Loucy (cell line): ENCODE measurements around the gene TEX26.

Source experiments
- H2AFZ ChIP-seq: fragments of 200-600 bp; sonication (generic); 2 replicates; pipeline ENCODE4 v1.6.0; 2016; ENCODE audit warnings: antibody characterized with exemption, mild to moderate bottlenecking, low read length, moderate library complexity
- H3F3A ChIP-seq: fragments of 200-600 bp; 2 replicates; pipeline ENCODE4 v1.6.0; 2016; ENCODE audit warnings: antibody characterized with exemption, low read depth, mild to moderate bottlenecking
- H3K27me3 ChIP-seq: fragments of 200-600 bp; sonication (generic); 2 replicates; pipeline ENCODE4 v1.6.1; 2014; ENCODE audit warnings: low read length, mild to moderate bottlenecking; ENCODE audit not compliant: insufficient read depth, poor library complexity, severe bottlenecking
- H3K36me3 ChIP-seq: fragments of 200-600 bp; sonication (generic); 2 replicates; pipeline ENCODE4 v1.6.1; 2016; ENCODE audit warnings: low read length; ENCODE audit not compliant: insufficient read depth
- H3K4me1 ChIP-seq: fragments of 200-600 bp; sonication (generic); 2 replicates; pipeline ENCODE4 v1.5.1; 2014; ENCODE audit warnings: low read length, mild to moderate bottlenecking; ENCODE audit not compliant: insufficient read depth, poor library complexity, severe bottlenecking
- H3K4me2 ChIP-seq: fragments of 200-600 bp; sonication (generic); 2 replicates; pipeline ENCODE4 v1.6.0; 2014; ENCODE audit warnings: antibody characterized with exemption, low read length, low read depth, mild to moderate bottlenecking; ENCODE audit not compliant: poor library complexity, severe bottlenecking
- H3K4me3 ChIP-seq: fragments of 200-600 bp; sonication (generic); 2 replicates; pipeline ENCODE4 v1.5.1; 2014; ENCODE audit warnings: low read length, mild to moderate bottlenecking, mixed read lengths; ENCODE audit not compliant: poor library complexity, severe bottlenecking
- H3K79me2 ChIP-seq: fragments of 200-600 bp; sonication (generic); 2 replicates; pipeline ENCODE4 v1.6.1; 2014; ENCODE audit warnings: low read length; ENCODE audit not compliant: insufficient read depth
- H3K9ac ChIP-seq: fragments of 200-600 bp; sonication (generic); 2 replicates; pipeline ENCODE4 v1.6.0; 2014; ENCODE audit warnings: mild to moderate bottlenecking, low read depth, low read length, moderate library complexity; ENCODE audit not compliant: poor library complexity, severe bottlenecking
- H3K9me2 ChIP-seq: fragments of 200-600 bp; sonication (generic); replicated peaks from 2 replicates; pipeline ENCODE4 v1.6.1; 2016; ENCODE audit warnings: low read depth, low read length, mixed read lengths
- H3K9me3 ChIP-seq: fragments of 200-600 bp; sonication (generic); 2 replicates; pipeline ENCODE4 v1.6.1; 2014; ENCODE audit warnings: mild to moderate bottlenecking, antibody characterized with exemption, low read length, low read depth; ENCODE audit not compliant: insufficient read depth
- H4K20me1 ChIP-seq: fragments of 200-600 bp; sonication (generic); 2 replicates; pipeline ENCODE4 v1.6.0; 2014; ENCODE audit warnings: antibody characterized with exemption, low read length, mild to moderate bottlenecking; ENCODE audit not compliant: insufficient read depth, poor library complexity, severe bottlenecking
- EZH2phosphoT487 ChIP-seq: fragments of 200-600 bp; IDR thresholded peaks from 2 replicates; pipeline ENCODE4 v1.6.1; 2018; ENCODE audit warnings: antibody characterized with exemption, mild to moderate bottlenecking, moderate library complexity, borderline replicate concordance
- TF ChIP-seq, protein P1 (sequence below): fragments of 200-600 bp; sonication (generic); conservative IDR thresholded peaks from 2 replicates; pipeline ENCODE4 v1.5.1; 2014; ENCODE audit warnings: mild to moderate bottlenecking, antibody characterized with exemption, low read length

Gene TEX26

DNA sequence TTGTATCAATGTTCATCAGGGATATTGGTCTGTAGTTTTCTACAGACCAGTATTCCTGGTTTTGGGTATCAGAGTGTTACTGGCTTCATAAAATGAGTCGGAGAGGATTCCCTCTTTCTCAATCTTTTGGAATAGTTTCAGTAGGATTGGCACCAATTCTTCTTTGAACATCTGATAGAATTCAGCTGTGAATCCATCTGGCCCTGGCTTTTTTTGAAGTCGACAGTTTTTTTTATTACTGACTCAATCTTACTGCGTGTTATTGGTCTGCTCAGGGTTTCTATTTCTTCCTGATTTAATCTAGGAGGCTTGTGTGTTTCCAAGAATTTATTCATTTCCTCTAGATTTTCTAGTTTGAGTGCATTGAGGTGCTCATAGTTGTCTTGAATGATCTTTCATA is 11.4 kb downstream of the TEX26 start:
- Histone ChIP-seq H3K9ac (no peak overlapping the region), H3K4me2 (no peak overlapping the region), H3K9me2 (no peaks in the 10 kb centered on the region), H2AFZ (no peak overlapping the region), H3F3A (no peaks in the 10 kb centered on the region), H3K9me3 (no peaks in the 10 kb centered on the region), H3K27me3 (no peaks in the 10 kb centered on the region), H4K20me1 (no peaks in the 10 kb centered on the region), H3K4me1 (no peaks in the 10 kb centered on the region), H3K4me3 (no peak overlapping the region), H3K79me2 (no peaks in the 10 kb centered on the region), H3K36me3 (no peaks in the 10 kb centered on the region)
- TF ChIP-seq, protein P1, sequence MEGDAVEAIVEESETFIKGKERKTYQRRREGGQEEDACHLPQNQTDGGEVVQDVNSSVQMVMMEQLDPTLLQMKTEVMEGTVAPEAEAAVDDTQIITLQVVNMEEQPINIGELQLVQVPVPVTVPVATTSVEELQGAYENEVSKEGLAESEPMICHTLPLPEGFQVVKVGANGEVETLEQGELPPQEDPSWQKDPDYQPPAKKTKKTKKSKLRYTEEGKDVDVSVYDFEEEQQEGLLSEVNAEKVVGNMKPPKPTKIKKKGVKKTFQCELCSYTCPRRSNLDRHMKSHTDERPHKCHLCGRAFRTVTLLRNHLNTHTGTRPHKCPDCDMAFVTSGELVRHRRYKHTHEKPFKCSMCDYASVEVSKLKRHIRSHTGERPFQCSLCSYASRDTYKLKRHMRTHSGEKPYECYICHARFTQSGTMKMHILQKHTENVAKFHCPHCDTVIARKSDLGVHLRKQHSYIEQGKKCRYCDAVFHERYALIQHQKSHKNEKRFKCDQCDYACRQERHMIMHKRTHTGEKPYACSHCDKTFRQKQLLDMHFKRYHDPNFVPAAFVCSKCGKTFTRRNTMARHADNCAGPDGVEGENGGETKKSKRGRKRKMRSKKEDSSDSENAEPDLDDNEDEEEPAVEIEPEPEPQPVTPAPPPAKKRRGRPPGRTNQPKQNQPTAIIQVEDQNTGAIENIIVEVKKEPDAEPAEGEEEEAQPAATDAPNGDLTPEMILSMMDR: no peak
- TF ChIP-seq EZH2phosphoT487: no peak

- no peak overlapping the region for H3K4me3 ChIP-seq
- H3K9ac ChIP-seq: no peak overlapping the region
- peaks cover 12% of the 10 kb centered on the region for H3K27me3 ChIP-seq
- 0 out of 2 replicates have a peak, but pooled peaks cover 2% of the 10 kb centered on the region for H3K9me3 ChIP-seq
- no peaks in the 10 kb centered on the region for H3K36me3 ChIP-seq
- no peaks in the 10 kb centered on the region for H3K9me2 ChIP-seq
- no peaks in the 10 kb centered on the region for H3K79me2 ChIP-seq
- no peak overlapping the region for H2AFZ ChIP-seq
- H3F3A ChIP-seq: no peaks in the 10 kb centered on the region
- no peak overlapping the region for H3K4me2 ChIP-seq
- H4K20me1 ChIP-seq: no peaks in the 10 kb centered on the region
- no peaks in the 10 kb centered on the region for H3K4me1 ChIP-seq
- TF ChIP-seq, protein P1: no peak
- no peak for TF ChIP-seq EZH2phosphoT487
Observed at GRCh38 chr13:30957258-30957943, 24.9 kb downstream of the TEX26 start.

DNA sequence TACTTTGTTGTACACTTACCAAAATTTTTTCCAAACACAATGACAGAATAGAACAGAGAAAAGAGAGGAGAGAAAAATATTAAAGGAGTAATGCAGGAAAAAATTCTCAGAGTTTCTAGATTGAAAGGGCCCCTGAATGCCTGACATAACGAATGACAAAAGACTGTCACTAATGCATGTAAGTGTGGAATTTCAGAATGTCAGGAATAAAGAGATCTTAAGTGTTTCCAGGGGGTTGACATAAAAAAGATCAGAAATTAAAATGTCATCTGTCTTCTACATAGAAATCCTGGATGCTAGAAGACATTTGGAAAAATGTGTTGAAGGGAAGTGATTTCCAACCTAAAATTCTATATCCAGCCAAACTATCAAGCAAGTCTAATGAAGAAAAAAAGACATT is 27.2 kb downstream of the TEX26 start:
- no peaks in the 10 kb centered on the region for H3K4me1 ChIP-seq
- peaks cover 12% of the 10 kb centered on the region for H3K27me3 ChIP-seq
- no peaks in the 10 kb centered on the region for H3K36me3 ChIP-seq
- H3K4me3 ChIP-seq: no peak overlapping the region
- TF ChIP-seq, protein P1: no peak
- no peak for TF ChIP-seq EZH2phosphoT487
- no peaks in the 10 kb centered on the region for H3K9me2 ChIP-seq
- H3K79me2 ChIP-seq: no peaks in the 10 kb centered on the region
- no peaks in the 10 kb centered on the region for H3F3A ChIP-seq
- no peak overlapping the region for H3K4me2 ChIP-seq
- no peaks in the 10 kb centered on the region for H4K20me1 ChIP-seq
- no peak overlapping the region for H3K9ac ChIP-seq
- 0 out of 2 replicates have a peak, but pooled peaks cover 2% of the 10 kb centered on the region for H3K9me3 ChIP-seq
- no peak overlapping the region for H2AFZ ChIP-seq
